Subcutaneous adipose tissue (tissue), 4 donors: ENCODE measurements around the gene ARHGAP6. TPM values are rescaled to one million over a fixed set of nuclear protein-coding genes. Genes with fewer than 3 reads are reported as not detected.

Experiments used
- CTCF ChIP-seq: fragments of 450-650 bp; IDR thresholded peaks from one replicate; pipeline ENCODE4 v1.5.1; 2016; ENCODE audit warnings: low read depth, mild to moderate bottlenecking, control low read depth, antibody characterized with exemption, moderate library complexity
- total RNA-seq, 4 donors: library from RNA; depleted of rRNA; stranded (reverse); fragments of >200 nt; gene quantifications; one replicate each; pipeline ENCODE4 v1.1.0, GENCODE V29; 2016

ARHGAP6 gene
- total RNA-seq, 4 donors from 2014 or later: 20.7 to 40.3 (median 30.7) TPM

- TF ChIP-seq CTCF: no peak
These were observed 360.1 kb downstream of the ARHGAP6 start for GRCh38 chrX:11305641-11306040.

DNA sequence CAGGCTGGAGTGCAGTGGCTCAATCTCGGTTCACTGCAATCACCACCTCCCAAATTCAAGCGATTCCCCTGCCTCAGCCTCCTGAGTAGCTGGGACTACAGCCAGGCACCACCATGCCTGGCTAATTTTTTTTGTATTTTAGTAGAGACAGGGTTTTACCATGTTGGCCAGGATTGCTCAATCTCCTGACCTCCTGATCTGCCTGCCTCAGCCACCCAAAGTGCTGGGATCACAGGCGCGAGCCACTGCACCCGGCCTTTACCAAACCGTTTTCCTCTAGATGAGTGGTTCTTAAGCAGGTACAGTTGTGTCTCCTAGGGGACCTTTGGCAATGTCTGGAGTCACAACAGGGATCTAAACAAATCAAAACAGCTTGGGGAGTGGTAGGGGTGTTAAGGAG, 360.9 kb downstream of the ARHGAP6 start:
- TF ChIP-seq CTCF: no peak

DNA sequence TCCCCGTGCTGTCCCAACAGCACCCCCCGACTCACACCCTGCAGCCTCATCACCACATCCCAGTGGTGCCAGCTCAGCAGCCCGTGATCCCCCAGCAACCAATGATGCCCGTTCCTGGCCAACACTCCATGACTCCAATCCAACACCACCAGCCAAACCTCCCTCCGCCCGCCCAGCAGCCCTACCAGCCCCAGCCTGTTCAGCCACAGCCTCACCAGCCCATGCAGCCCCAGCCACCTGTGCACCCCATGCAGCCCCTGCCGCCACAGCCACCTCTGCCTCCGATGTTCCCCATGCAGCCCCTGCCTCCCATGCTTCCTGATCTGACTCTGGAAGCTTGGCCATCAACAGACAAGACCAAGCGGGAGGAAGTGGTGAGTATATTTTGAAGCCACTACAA, 367.1 kb downstream of the ARHGAP6 start:
- no peak for TF ChIP-seq CTCF

- TF ChIP-seq CTCF: no peak
These were observed 369.7 kb downstream of the ARHGAP6 start for GRCh38 chrX:11296051-11296450.

DNA sequence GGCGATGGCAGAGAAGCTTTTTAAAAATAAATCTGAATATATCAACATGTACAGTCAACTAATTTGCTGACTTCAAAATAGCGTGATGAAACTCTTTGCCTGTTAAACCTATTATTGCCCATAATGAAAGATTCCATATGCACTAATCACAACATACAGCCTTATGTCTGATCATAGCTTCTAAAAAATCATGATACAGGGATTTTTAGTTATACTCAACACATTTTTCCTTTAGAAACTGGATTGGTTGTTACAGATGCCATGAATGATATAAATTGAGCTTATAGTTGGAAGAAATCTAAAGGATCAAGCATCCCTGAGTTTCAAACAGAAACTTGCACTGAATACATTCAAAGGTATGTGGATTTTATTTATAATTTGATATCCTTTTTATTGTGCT, 372.6 kb downstream of the ARHGAP6 start, which contains the start of gene AMELX:
Gene AMELX, plus strand, starts transcription at position 301 of the 400 bp plus-strand sequence. CDS start 1,376 bp downstream, outside the sequence.
- no peak for TF ChIP-seq CTCF

GRCh38 chrX:11290416-11291102, 375.2 kb downstream of the ARHGAP6 start:
- TF ChIP-seq CTCF: no peak

DNA sequence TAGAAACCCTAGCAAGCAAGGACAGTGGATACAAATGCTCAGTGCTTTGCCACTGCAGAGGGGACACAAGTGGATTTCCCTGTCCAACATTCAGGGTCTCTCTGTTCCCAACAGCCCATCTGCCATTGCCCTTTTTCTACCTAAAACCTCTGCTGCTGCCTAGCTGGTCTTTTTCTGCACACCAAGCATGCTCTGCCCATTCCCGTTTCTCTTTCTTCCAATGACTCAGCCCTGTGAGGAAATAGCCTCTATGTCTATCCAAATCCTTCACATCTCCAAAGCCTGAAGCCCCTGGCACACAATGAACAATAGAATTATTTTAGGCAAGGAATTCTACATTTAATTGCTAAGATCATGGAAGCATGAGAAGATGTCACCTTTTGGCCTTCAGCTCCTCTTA, 378.2 kb downstream of the ARHGAP6 start:
- TF ChIP-seq CTCF: no peak
